Calu3 (cell line): ENCODE results near the gene NBAS. TPM values are rescaled to one million over a fixed set of nuclear protein-coding genes. Genes with fewer than 3 reads are reported as not detected.

Experiments
- BruUV-seq: library from RNA; stranded (reverse); fragments of 400-500 nt; replicated peaks from 2 replicates; lab custom pipeline; 2021; lab: Mats Ljungman, UMichigan
- CTCF ChIA-PET: fragments of 300-600 bp; sonication (Branson Sonifier 250); formaldehyde crosslinking; loops from one replicate; lab custom pipeline; 2022; ENCODE audit warnings: antibody characterized with exemption; lab: Charles Lee
- DNase-seq: peaks from one replicate; pipeline ENCODE4 v3.0.0; 2022
- H3K27ac Mint-ChIP-seq: one replicate; pipeline ENCODE4 v1.8.0; 2022; ENCODE audit warnings: mixed read lengths; ENCODE audit not compliant: unreplicated experiment
- H3K27me3 Mint-ChIP-seq: one replicate; pipeline ENCODE4 v1.8.0; 2022; ENCODE audit warnings: mixed read lengths; ENCODE audit not compliant: unreplicated experiment
- H3K36me3 Mint-ChIP-seq: one replicate; pipeline ENCODE4 v1.8.0; 2022; ENCODE audit warnings: mild to moderate bottlenecking, moderate library complexity, mixed read lengths; ENCODE audit not compliant: insufficient read depth, unreplicated experiment
- H3K4me1 Mint-ChIP-seq: one replicate; pipeline ENCODE4 v1.8.0; 2022; ENCODE audit warnings: mild to moderate bottlenecking, low read depth, mixed read lengths; ENCODE audit not compliant: unreplicated experiment
- H3K4me3 Mint-ChIP-seq: one replicate; pipeline ENCODE4 v1.8.0; 2022; ENCODE audit warnings: mild to moderate bottlenecking, low read depth, moderate library complexity, mixed read lengths; ENCODE audit not compliant: unreplicated experiment
- H3K9me3 Mint-ChIP-seq: one replicate; pipeline ENCODE4 v1.8.0; 2022; ENCODE audit warnings: low read depth, mixed read lengths; ENCODE audit not compliant: unreplicated experiment
- intact Hi-C: fragments of 100-400 bp; cut with micrococcal nuclease; formaldehyde crosslinking; loops from one replicate; pipeline ENCODE4 v1.10.0; 2022; ENCODE audit not compliant: unreplicated experiment
- total RNA-seq: library from RNA; stranded (reverse); gene quantifications from 2 replicates; pipeline ENCODE4 v1.2.3, GENCODE V29; 2022
- TF ChIP-seq, protein P1 (sequence below): fragments of 200-600 bp; IDR thresholded peaks from one replicate; pipeline ENCODE4 v1.8.0; 2022; ENCODE audit warnings: antibody characterized with exemption; ENCODE audit not compliant: unreplicated experiment

Gene NBAS
- total RNA-seq, 1 experiment from 2014 or later: 30.4 TPM

DNA sequence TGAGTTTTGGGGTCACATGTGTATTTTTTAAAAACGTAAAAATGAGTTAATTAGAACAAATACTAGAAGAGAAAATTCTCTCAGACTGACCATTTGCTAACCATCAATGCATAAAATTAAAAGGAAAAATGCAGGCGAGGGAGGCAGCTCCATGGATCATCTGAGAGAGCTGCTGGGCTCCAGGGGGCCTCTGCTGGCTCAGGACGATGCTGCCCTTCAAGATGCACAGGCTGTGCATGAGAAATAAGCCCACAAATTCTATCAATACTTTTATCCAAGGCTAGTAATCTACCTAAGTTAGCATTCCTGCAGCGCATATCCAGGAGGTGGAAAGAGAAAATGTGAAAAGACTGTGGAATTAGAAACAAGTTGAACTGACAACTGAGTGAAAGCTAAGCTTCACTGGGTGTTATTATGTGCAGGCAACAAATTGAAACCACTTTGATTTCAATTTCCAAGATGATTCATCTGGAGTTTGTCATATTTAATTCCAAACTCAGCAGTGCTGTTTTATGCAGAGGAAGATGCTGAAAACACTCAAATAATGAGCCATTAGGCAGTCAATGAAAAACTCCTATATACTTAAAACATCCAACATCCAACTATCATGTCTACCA, 261.1 kb downstream of the NBAS start:
- H3K27ac Mint-ChIP-seq: no peak overlapping the region
- no TSS peak for BruUV-seq
- H3K4me1 Mint-ChIP-seq: no peaks in the 10 kb centered on the region
- TF ChIP-seq, protein P1, sequence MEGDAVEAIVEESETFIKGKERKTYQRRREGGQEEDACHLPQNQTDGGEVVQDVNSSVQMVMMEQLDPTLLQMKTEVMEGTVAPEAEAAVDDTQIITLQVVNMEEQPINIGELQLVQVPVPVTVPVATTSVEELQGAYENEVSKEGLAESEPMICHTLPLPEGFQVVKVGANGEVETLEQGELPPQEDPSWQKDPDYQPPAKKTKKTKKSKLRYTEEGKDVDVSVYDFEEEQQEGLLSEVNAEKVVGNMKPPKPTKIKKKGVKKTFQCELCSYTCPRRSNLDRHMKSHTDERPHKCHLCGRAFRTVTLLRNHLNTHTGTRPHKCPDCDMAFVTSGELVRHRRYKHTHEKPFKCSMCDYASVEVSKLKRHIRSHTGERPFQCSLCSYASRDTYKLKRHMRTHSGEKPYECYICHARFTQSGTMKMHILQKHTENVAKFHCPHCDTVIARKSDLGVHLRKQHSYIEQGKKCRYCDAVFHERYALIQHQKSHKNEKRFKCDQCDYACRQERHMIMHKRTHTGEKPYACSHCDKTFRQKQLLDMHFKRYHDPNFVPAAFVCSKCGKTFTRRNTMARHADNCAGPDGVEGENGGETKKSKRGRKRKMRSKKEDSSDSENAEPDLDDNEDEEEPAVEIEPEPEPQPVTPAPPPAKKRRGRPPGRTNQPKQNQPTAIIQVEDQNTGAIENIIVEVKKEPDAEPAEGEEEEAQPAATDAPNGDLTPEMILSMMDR: no peak
- no peak overlapping the region for H3K4me3 Mint-ChIP-seq
- H3K9me3 Mint-ChIP-seq: peaks cover 3% of the 10 kb centered on the region
- no peak for DNase-seq
- intact Hi-C loops: no loop called here
- H3K36me3 Mint-ChIP-seq: peaks cover 8% of the 10 kb centered on the region
- no peaks in the 10 kb centered on the region for H3K27me3 Mint-ChIP-seq
- CTCF ChIA-PET: no interaction called here

DNA sequence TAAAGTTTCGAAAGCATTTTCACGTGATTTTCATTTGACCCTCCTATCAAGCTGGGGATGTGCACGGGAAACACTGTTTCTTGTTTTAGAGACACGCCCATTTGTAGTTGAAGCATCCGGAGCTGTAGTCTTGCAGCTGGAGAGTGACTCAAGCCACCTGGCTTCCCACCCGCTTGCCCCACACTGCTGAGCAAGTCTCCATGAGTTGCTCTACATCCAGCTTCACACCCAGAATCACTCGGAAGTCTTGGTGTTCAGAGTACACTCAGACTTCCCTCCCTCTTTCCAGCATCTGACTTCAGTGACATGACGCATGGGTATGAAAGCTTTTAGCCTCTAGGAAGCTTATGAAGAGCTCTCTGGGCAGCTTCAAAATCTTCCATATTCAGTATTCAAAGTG, 262.4 kb downstream of the NBAS start:
- TF ChIP-seq, protein P1: no peak
- H3K27me3 Mint-ChIP-seq: no peaks in the 10 kb centered on the region
- CTCF ChIA-PET: no interaction called here
- no peaks in the 10 kb centered on the region for H3K9me3 Mint-ChIP-seq
- no peak overlapping the region for H3K4me3 Mint-ChIP-seq
- peaks cover 9% of the 10 kb centered on the region for H3K4me1 Mint-ChIP-seq
- intact Hi-C loops: no loop called here
- H3K36me3 Mint-ChIP-seq: peaks cover 8% of the 10 kb centered on the region
- H3K27ac Mint-ChIP-seq: no peak overlapping the region
- no TSS peak for BruUV-seq
- DNase-seq: no peak

DNA sequence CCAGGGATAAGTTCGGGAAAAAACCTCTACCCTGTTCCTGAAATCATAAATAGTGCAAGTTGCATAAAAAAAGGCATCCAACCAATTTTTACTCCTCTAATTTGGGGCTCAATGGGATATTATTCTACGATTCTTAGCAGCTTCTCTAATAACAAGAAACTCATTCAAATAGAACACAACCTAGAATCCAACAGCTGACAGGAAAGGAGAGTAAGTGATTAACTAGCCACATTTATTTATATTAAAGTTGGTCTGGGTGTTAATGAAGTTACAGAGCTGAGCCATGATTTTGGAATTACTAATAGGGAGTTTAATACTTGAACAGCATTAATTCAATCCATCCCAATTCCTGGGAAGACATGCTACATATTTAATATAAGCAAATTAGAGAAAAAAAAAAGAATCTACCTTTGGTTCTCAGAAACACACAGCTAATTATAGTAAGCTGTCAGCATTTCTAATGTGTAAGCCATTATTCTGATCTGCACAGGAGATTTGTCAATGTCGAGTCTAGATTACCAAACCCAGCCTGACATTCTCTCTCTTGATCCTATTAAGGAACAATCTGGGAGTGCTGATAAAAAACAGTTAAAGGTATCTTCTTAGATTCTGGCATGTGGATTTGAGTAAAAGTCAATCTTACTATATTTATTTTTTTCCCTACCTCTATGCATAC, 267.7 kb downstream of the NBAS start:
- intact Hi-C loops: no loop called here
- Mint-ChIP-seq H3K9me3 (no peaks in the 10 kb centered on the region), H3K27ac (peak overlapping the region; percentile 42), H3K36me3 (no peaks in the 10 kb centered on the region), H3K4me1 (peaks cover 19% of the 10 kb centered on the region), H3K4me3 (no peak overlapping the region), H3K27me3 (no peaks in the 10 kb centered on the region)
- no TSS peak for BruUV-seq
- TF ChIP-seq, protein P1: no peak
- no peak for DNase-seq
- CTCF ChIA-PET: no interaction called here

DNA sequence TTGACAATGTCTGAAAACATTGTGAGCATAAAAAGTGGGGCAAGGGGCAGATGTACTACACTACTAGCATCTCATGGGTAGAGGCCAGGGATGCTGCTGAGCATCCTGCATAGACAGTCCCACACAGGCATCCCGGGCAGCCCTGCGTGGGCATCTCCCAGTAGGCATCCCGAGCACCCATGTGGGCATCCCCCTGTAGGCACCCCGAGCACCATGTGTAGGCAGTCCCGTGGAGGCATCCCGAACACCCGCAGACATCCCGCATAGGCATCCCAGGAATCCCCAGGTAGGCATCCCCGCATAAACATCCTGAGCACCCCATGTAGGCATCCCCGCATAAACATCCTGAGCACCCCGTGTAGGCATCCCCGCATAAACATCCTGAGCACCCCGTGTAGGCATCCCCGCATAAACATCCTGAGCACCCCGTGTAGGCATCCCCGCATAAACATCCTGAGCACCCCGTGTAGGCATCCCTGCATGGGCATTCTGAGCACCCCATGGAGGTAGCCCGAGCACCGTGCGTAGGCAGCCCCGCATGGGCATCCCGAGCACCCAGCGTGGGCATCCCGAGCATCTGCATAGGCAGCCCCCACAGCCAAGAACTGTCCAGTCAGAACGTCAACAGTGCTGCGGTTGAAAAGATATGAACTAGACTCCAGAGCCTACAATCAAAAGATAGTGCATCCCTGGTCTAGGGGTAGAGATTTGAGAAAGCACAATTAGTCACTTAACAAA, 273.5 kb downstream of the NBAS start:
- DNase-seq: no peak
- no TSS peak for BruUV-seq
- no peaks in the 10 kb centered on the region for H3K27me3 Mint-ChIP-seq
- TF ChIP-seq, protein P1: no peak
- CTCF ChIA-PET: no interaction called here
- intact Hi-C loops: no loop called here
- H3K4me3 Mint-ChIP-seq: no peak overlapping the region
- no peaks in the 10 kb centered on the region for H3K4me1 Mint-ChIP-seq
- no peak overlapping the region for H3K27ac Mint-ChIP-seq
- H3K36me3 Mint-ChIP-seq: no peaks in the 10 kb centered on the region
- H3K9me3 Mint-ChIP-seq: no peaks in the 10 kb centered on the region
